ENCODE measurements around the gene FAM124A. TPM values are rescaled to one million over a fixed set of nuclear protein-coding genes. Genes with fewer than 3 reads are reported as not detected.

Gene FAM124A
- total RNA-seq, 1 donor from 2014 or later: not detected

DNA sequence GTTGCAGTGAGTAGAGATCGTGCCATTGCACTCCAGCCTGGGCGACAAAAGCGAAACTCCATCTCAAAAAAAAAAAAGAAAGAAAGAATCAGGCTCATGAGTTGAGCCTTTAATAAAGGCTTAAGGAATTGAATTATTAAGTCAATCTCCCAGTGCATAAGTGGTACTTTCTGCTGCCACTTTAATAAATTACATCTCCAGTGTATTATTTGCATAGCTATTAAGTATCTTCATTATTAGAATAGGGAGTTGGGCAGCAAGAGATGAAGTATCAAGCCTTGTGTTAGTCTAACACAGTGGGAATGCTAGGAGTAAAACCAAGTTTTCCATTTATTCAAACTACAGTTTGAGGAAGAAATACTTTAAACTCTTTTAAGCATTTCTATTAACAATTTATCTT is 15.6 kb upstream of the FAM124A start:
- ChIA-PET CTCF (no interaction called here), POLR2A (no interaction called here)
- intact Hi-C loops (cut with micrococcal nuclease): no loop called here
- Mint-ChIP-seq H3K9me3 (no peaks in the 10 kb centered on the region), H3K27ac (no peak overlapping the region), H3K36me3 (ENCODE audit: low read depth) (no peaks in the 10 kb centered on the region), H3K4me1 (no peaks in the 10 kb centered on the region), H3K4me3 (no peak overlapping the region), H3K27me3 (peaks cover 35% of the 10 kb centered on the region)
- DNase-seq (no peak), ATAC-seq (ENCODE audit: low read depth) (no peak)
- TF ChIP-seq, protein P1, sequence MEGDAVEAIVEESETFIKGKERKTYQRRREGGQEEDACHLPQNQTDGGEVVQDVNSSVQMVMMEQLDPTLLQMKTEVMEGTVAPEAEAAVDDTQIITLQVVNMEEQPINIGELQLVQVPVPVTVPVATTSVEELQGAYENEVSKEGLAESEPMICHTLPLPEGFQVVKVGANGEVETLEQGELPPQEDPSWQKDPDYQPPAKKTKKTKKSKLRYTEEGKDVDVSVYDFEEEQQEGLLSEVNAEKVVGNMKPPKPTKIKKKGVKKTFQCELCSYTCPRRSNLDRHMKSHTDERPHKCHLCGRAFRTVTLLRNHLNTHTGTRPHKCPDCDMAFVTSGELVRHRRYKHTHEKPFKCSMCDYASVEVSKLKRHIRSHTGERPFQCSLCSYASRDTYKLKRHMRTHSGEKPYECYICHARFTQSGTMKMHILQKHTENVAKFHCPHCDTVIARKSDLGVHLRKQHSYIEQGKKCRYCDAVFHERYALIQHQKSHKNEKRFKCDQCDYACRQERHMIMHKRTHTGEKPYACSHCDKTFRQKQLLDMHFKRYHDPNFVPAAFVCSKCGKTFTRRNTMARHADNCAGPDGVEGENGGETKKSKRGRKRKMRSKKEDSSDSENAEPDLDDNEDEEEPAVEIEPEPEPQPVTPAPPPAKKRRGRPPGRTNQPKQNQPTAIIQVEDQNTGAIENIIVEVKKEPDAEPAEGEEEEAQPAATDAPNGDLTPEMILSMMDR (IDR thresholded peaks at IDR 0.05): no peak

DNA sequence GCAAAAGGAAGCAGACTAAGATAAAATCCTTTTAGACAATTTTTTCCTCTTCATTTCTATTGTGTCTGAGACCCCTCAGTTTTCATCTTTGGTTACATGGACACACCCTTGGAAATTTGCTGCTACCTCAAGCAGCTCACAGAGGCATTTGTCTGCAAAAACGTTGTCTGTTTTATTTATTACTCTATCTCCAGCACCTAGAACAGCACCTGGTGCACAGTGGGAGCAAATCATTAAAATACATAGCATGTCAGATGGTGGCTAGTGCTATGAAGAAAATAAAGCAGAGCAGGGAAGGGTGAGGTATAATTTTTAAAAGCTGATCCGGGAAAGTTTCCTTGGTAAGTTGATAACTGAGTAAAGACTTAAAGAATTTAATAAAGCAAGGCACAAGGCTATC is 14.3 kb upstream of the FAM124A start:
- ATAC-seq (ENCODE audit: low read depth) (no peak), DNase-seq (no peak)
- intact Hi-C loops (cut with micrococcal nuclease): no loop called here
- POLR2A ChIA-PET: no interaction called here
- CTCF ChIA-PET: no interaction called here
- H3K27ac Mint-ChIP-seq: no peak overlapping the region
- peaks cover 41% of the 10 kb centered on the region for H3K27me3 Mint-ChIP-seq
- H3K9me3 Mint-ChIP-seq: no peaks in the 10 kb centered on the region
- no peak overlapping the region for H3K4me3 Mint-ChIP-seq
- H3K36me3 Mint-ChIP-seq (ENCODE audit: low read depth): no peaks in the 10 kb centered on the region
- no peaks in the 10 kb centered on the region for H3K4me1 Mint-ChIP-seq
- TF ChIP-seq, protein P1 (IDR thresholded peaks at IDR 0.05): no peak

- Mint-ChIP-seq H3K36me3 (ENCODE audit: low read depth) (no peaks in the 10 kb centered on the region), H3K4me3 (no peak overlapping the region), H3K4me1 (no peaks in the 10 kb centered on the region), H3K9me3 (no peaks in the 10 kb centered on the region), H3K27me3 (peaks cover 43% of the 10 kb centered on the region), H3K27ac (no peak overlapping the region)
- TF ChIP-seq, protein P1 (IDR thresholded peaks at IDR 0.05): no peak
- no peak for DNase-seq
- ChIA-PET CTCF (no interaction called here), POLR2A (no interaction called here)
- intact Hi-C loops (cut with micrococcal nuclease): no loop called here
- ATAC-seq (ENCODE audit: low read depth): no peak
Observed at GRCh38 chr13:51208716-51209115, 13.5 kb upstream of the FAM124A start.

GRCh38 chr13:51211910-51212309 is 10.3 kb upstream of the FAM124A start:
- no peak for DNase-seq
- TF ChIP-seq, protein P1 (IDR thresholded peaks at IDR 0.05): no peak
- H3K27me3 Mint-ChIP-seq: peaks cover 55% of the 10 kb centered on the region

DNA sequence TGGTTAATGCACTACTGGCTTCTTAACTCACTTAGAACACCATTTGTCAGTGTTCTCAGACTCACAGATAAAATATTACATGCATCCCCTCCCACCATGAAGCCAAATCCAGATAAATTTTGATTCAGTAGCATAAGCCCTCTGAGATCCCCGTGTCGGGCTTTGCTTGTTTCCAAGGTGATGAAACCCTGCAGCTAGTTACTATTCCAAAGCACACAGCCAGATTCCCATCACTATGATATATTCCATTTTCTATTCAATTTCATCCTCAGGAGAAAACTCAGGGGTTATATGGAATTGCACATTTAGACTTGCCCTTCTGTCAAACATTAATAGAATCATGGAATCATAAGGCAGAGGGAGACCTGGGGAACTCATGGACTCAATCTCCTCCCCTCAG is 9.4 kb upstream of the FAM124A start:
- intact Hi-C loops (cut with micrococcal nuclease): no loop called here
- ChIA-PET POLR2A (no interaction called here), CTCF (no interaction called here)
- Mint-ChIP-seq H3K4me3 (no peak overlapping the region), H3K9me3 (no peaks in the 10 kb centered on the region), H3K27ac (no peak overlapping the region), H3K36me3 (ENCODE audit: low read depth) (no peaks in the 10 kb centered on the region), H3K4me1 (no peaks in the 10 kb centered on the region), H3K27me3 (peaks cover 57% of the 10 kb centered on the region)
- DNase-seq (no peak), ATAC-seq (ENCODE audit: low read depth) (no peak)
- TF ChIP-seq, protein P1 (IDR thresholded peaks at IDR 0.05): no peak

More at GRCh38 chr13:51211910-51212309, 10.3 kb upstream of the FAM124A start:
- ChIA-PET POLR2A (no interaction called here), CTCF (no interaction called here)
- Mint-ChIP-seq H3K27ac (no peak overlapping the region), H3K36me3 (ENCODE audit: low read depth) (no peaks in the 10 kb centered on the region), H3K4me1 (no peaks in the 10 kb centered on the region), H3K9me3 (no peaks in the 10 kb centered on the region), H3K4me3 (no peak overlapping the region)
- intact Hi-C loops (cut with micrococcal nuclease): no loop called here
- ATAC-seq (ENCODE audit: low read depth): no peak

Data from activated B cell treated with CpG ODN at 0.5 μM for 24 hours (primary cell).